Activated naive CD4-positive, alpha-beta T cell treated with anti-CD3 and anti-CD28 coated beads, Interleukin-2, amount 10 ng/mL, durations not matched to agents 7 days and 5 days (primary cell): Measurements from ENCODE around the gene FBLN2.

Experiments
- CTCF ChIA-PET: fragments of 350-600 bp; sonication (Branson Sonifier 250); formaldehyde crosslinking; loops from one replicate; lab custom pipeline; 2021; ENCODE audit warnings: antibody characterized with exemption; lab: Charles Lee
- DNase-seq: peaks from one replicate; pipeline ENCODE4 v3.0.0-alpha.2; 2020
- H3K27ac Mint-ChIP-seq: one replicate; pipeline ENCODE4 v1.8.0; 2021; ENCODE audit warnings: mild to moderate bottlenecking, moderate library complexity, mixed read lengths
- H3K27me3 Mint-ChIP-seq: one replicate; pipeline ENCODE4 v1.8.0; 2021; ENCODE audit warnings: mild to moderate bottlenecking, mixed read lengths
- H3K36me3 Mint-ChIP-seq: one replicate; pipeline ENCODE4 v1.8.0; 2021; ENCODE audit warnings: mixed read lengths
- H3K4me1 Mint-ChIP-seq: one replicate; pipeline ENCODE4 v1.8.0; 2021; ENCODE audit warnings: mixed read lengths
- H3K4me3 Mint-ChIP-seq: one replicate; pipeline ENCODE4 v1.8.0; 2021; ENCODE audit warnings: mild to moderate bottlenecking, moderate library complexity, mixed read lengths
- H3K9me3 Mint-ChIP-seq: one replicate; pipeline ENCODE4 v1.8.0; 2021; ENCODE audit warnings: mixed read lengths

FBLN2 gene

DNA sequence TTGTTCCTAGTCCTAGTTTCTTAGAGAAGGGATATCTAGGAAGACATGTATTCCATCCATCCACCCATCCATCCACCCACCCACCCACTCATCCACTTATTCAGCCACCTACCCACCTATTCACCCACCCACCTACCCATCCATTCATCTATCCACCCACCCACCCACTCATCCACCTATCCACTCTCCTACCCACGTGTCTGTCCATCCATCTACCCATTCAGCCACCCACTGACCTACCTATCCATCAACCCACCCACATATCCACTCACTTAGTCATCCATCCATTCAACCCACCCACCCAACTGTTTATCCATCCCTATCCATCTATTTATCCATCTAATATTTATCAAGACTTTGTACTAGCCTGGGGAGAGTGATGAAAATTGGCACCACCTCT, 120.5 kb downstream of the FBLN2 start:
- no peak for DNase-seq
- no peaks in the 10 kb centered on the region for H3K36me3 Mint-ChIP-seq
- CTCF ChIA-PET: interaction anchor here (0.8 to 1.5 kb wide), 3 partner anchors 12 to 216 kb away, joined by 3 to 7 read pairs (median 4); partner anchors contain the start of gene WNT7A
- peaks cover 16% of the 10 kb centered on the region for H3K27me3 Mint-ChIP-seq
- H3K27ac Mint-ChIP-seq: no peak overlapping the region
- H3K9me3 Mint-ChIP-seq: no peaks in the 10 kb centered on the region
- H3K4me1 Mint-ChIP-seq: no peaks in the 10 kb centered on the region
- no peak overlapping the region for H3K4me3 Mint-ChIP-seq

- CTCF ChIA-PET: interaction anchor here (0.8 to 1.5 kb wide), 4 partner anchors 13 to 215 kb away, joined by 3 to 7 read pairs (median 4); partner anchors contain the start of gene WNT7A
- no peaks in the 10 kb centered on the region for H3K36me3 Mint-ChIP-seq
Measured at GRCh38 chr3:13670292-13670691, 121.4 kb downstream of the FBLN2 start.

DNA sequence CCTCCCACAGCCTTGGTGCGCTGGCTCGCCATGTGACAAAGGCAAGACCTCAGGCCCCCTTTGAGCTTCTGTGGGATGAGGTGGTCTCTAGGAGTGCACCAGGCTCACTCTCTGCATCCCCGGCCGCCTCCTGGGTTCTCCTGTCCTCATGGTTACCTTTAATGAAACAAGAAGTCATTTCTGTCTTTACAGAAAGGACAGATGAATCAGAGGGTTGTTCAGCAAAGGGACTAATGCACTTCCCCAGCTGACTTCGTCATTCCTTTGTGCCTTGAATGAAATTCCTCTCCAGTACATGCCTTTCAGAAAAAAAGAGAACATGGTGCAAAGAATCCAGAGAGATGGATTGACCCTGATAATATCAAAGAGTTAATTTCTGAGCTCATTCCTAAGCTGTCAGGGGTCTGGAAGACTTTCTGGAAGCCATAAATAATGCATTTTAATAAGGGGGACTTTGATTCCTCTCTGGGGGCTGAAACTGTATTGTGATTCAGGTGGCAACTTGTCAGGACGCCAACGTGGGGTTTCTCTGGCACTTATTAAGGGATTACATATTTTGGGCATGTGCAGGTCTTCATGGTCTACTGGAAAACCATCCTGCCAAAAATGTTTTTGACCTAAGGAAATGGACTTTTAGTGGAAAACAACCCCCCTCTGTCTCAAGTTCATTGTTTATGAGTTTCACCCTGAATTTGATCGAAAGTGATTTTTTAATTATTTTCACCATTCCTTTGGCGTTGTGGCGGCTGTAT, 122.7 kb downstream of the FBLN2 start:
- Mint-ChIP-seq H3K9me3 (no peaks in the 10 kb centered on the region), H3K27ac (no peak overlapping the region), H3K4me3 (no peak overlapping the region), H3K36me3 (no peaks in the 10 kb centered on the region), H3K27me3 (peaks cover 20% of the 10 kb centered on the region), H3K4me1 (no peaks in the 10 kb centered on the region)
- CTCF ChIA-PET: interaction anchor here (3.1 kb wide), 1 partner anchor 15 kb away, joined by 13 read pairs; no protein-coding TSS in a partner anchor
- no peak for DNase-seq

More at GRCh38 chr3:13670292-13670691, 121.4 kb downstream of the FBLN2 start:
- no peak for DNase-seq
- Mint-ChIP-seq H3K27me3 (peaks cover 23% of the 10 kb centered on the region), H3K27ac (no peak overlapping the region), H3K9me3 (no peaks in the 10 kb centered on the region), H3K4me3 (no peak overlapping the region), H3K4me1 (no peaks in the 10 kb centered on the region)

DNA sequence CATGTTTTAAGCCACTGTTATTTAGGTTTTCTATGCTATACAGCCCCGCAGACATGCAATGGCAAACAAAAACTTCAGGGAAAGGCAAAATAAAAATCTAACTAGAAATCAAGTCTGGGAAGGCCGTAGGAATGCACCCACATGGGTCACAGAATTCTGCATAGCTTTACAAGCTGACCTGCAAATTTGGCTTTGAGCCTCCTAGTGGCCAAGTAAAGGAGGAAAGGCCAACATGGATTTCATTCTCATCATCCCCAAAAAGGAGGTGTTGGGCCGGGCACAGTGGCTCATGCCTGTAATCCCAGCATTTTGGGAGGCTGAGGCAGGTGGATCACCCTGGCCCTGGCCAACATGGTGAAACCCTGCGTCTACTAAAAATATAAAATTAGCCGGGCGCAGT, 124.3 kb downstream of the FBLN2 start:
- Mint-ChIP-seq H3K4me1 (no peaks in the 10 kb centered on the region), H3K36me3 (no peaks in the 10 kb centered on the region), H3K4me3 (no peak overlapping the region), H3K27ac (no peak overlapping the region), H3K9me3 (no peaks in the 10 kb centered on the region), H3K27me3 (peaks cover 18% of the 10 kb centered on the region)
- CTCF ChIA-PET: interaction anchor here (0.7 to 3.1 kb wide), 5 partner anchors 16 to 212 kb away, joined by 3 to 13 read pairs (median 3); no protein-coding TSS in a partner anchor
- no peak for DNase-seq

DNA sequence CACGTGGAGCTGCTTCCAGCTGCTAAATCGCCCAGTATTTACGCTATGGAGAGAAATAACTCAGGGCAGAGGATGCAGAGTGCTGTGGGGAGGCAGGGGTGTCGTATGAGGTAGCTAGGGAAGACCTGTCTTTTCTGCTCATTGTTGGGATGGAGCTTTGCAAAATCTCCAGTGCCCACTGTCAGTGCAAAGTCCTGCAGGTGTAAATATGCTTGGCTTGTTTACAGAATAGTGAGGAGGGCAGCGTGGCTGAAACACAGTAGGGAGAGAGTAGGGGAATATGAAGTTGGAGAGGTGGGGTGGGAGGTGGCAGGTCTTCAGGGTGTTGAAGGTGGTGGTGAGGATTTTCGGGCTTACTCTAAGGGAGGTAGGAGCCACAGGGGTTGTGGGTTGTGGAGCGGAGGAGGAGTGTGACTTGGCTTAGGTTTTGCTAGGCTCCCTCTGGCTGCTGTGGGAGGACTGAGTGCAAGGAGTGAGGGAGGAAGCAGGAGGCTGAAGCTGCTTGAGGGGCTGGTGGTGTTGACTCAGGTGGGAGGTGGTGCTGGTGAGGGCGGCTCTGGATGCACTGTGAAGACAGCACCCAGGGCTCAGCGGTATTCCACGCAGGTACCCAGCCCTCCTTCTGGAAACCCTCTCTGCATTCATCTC, 125.7 kb downstream of the FBLN2 start:
- CTCF ChIA-PET: interaction anchor here (3.1 kb wide), 1 partner anchor 18 kb away, joined by 13 read pairs; no protein-coding TSS in a partner anchor
- no peak overlapping the region for H3K4me3 Mint-ChIP-seq
- DNase-seq: no peak
- H3K4me1 Mint-ChIP-seq: no peaks in the 10 kb centered on the region
- H3K27me3 Mint-ChIP-seq: peaks cover 14% of the 10 kb centered on the region
- no peaks in the 10 kb centered on the region for H3K9me3 Mint-ChIP-seq
- H3K36me3 Mint-ChIP-seq: no peaks in the 10 kb centered on the region
- H3K27ac Mint-ChIP-seq: no peak overlapping the region

DNA sequence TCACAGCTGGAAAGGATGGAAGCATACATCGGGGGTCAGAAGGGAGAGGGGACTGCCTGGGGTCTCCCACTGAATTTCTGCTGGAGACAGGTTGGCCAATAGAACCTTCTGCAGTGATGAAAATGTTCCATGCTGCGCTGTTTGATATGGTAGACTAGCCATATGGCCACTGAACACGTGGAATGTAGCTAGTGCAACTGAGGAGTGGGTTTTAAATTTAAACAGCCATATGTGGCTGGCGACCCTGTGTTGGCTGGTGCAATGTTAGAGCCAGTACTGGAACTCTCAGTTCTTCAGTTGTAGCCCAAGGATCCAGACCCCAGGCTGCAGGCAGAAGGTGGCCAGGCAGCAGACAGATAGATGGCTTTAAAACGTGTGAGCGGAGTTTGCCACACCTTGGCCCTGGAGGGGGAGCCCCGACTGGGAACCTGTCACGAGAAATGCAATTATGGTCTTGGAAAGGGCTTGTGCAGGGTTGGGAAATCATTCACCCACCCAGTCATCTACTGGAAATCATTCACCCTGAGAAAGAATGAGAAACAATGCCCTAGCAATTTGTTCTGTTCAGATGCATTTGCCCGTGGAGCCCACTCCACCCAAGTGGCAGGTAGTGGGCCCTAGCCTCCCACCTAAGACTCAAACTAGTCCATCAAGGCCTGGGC, 127.6 kb downstream of the FBLN2 start:
- no peak overlapping the region for H3K4me3 Mint-ChIP-seq
- DNase-seq: no peak
- H3K9me3 Mint-ChIP-seq: no peaks in the 10 kb centered on the region
- H3K4me1 Mint-ChIP-seq: no peaks in the 10 kb centered on the region
- H3K27ac Mint-ChIP-seq: no peak overlapping the region
- no peaks in the 10 kb centered on the region for H3K36me3 Mint-ChIP-seq
- CTCF ChIA-PET: no interaction called here
- peaks cover 15% of the 10 kb centered on the region for H3K27me3 Mint-ChIP-seq

- Mint-ChIP-seq H3K4me1 (no peaks in the 10 kb centered on the region), H3K27ac (no peak overlapping the region), H3K9me3 (no peaks in the 10 kb centered on the region), H3K27me3 (peaks cover 15% of the 10 kb centered on the region), H3K36me3 (no peaks in the 10 kb centered on the region), H3K4me3 (no peak overlapping the region)
- DNase-seq: no peak
- CTCF ChIA-PET: no interaction called here
Measured at GRCh38 chr3:13677272-13677671, 128.3 kb downstream of the FBLN2 start.

- no peaks in the 10 kb centered on the region for H3K36me3 Mint-ChIP-seq
- peaks cover 11% of the 10 kb centered on the region for H3K27me3 Mint-ChIP-seq
- DNase-seq: no peak
- H3K4me1 Mint-ChIP-seq: no peaks in the 10 kb centered on the region
- no peak overlapping the region for H3K4me3 Mint-ChIP-seq
- CTCF ChIA-PET: no interaction called here
- no peak overlapping the region for H3K27ac Mint-ChIP-seq
- H3K9me3 Mint-ChIP-seq: no peaks in the 10 kb centered on the region
Measured at GRCh38 chr3:13681931-13682330, 133.0 kb downstream of the FBLN2 start.

DNA sequence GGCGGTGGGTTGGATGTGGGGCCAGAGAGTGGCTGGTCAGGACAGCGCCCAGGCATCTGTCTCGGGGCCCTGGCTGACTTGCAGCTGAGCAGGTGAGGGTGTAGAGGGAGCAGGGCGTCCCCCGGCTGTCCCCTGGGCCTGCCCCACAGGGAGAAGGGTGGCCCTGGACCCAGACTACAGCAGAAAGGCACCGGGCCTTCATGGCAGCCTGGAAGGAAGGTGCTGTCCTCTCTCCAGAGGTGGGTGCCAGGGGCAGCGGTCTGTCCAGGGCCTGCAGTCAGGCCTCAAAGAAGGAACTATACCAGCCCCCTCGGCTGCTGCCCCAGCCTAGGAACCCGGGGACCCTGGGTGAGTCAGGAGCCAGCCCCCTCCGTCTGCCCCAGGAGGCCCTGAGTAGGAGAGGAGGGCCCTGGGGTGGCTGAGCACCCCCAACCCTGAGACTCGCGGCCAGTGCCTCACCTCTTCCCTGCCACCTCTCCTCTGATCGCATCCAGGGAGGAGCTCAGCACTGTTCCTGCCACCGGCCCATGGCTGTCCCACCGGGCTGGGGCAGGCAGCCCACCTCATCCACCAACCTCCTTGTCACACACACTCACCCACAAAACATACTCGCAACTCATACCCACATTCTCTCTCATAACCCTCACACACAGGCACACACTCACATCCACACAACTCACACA, 133.5 kb downstream of the FBLN2 start:
- DNase-seq: no peak
- no peaks in the 10 kb centered on the region for H3K4me1 Mint-ChIP-seq

GRCh38 chr3:13683288-13683687, 134.4 kb downstream of the FBLN2 start:
- DNase-seq: no peak

More for the DNA sequence above, 133.5 kb downstream of the FBLN2 start:
- Mint-ChIP-seq H3K27me3 (peaks cover 11% of the 10 kb centered on the region), H3K9me3 (no peaks in the 10 kb centered on the region), H3K4me3 (no peak overlapping the region), H3K36me3 (no peaks in the 10 kb centered on the region), H3K27ac (no peak overlapping the region)
- CTCF ChIA-PET: no interaction called here

GRCh38 chr3:13683772-13684171, 134.8 kb downstream of the FBLN2 start:
- no peaks in the 10 kb centered on the region for H3K4me1 Mint-ChIP-seq
- CTCF ChIA-PET: no interaction called here
- H3K27me3 Mint-ChIP-seq: peaks cover 16% of the 10 kb centered on the region
- DNase-seq: no peak
- H3K9me3 Mint-ChIP-seq: no peaks in the 10 kb centered on the region
- no peak overlapping the region for H3K27ac Mint-ChIP-seq
- H3K4me3 Mint-ChIP-seq: no peak overlapping the region
- no peaks in the 10 kb centered on the region for H3K36me3 Mint-ChIP-seq

More at GRCh38 chr3:13683288-13683687, 134.4 kb downstream of the FBLN2 start:
- Mint-ChIP-seq H3K4me3 (no peak overlapping the region), H3K4me1 (no peaks in the 10 kb centered on the region), H3K36me3 (no peaks in the 10 kb centered on the region), H3K9me3 (no peaks in the 10 kb centered on the region), H3K27ac (no peak overlapping the region), H3K27me3 (peaks cover 16% of the 10 kb centered on the region)
- CTCF ChIA-PET: no interaction called here

- H3K4me1 Mint-ChIP-seq: no peaks in the 10 kb centered on the region
- H3K9me3 Mint-ChIP-seq: no peaks in the 10 kb centered on the region
- CTCF ChIA-PET: no interaction called here
- H3K27me3 Mint-ChIP-seq: peaks cover 16% of the 10 kb centered on the region
- no peak overlapping the region for H3K27ac Mint-ChIP-seq
- no peak overlapping the region for H3K4me3 Mint-ChIP-seq
- H3K36me3 Mint-ChIP-seq: no peaks in the 10 kb centered on the region
- DNase-seq: no peak
Measured at GRCh38 chr3:13684350-13684749, 135.4 kb downstream of the FBLN2 start.

DNA sequence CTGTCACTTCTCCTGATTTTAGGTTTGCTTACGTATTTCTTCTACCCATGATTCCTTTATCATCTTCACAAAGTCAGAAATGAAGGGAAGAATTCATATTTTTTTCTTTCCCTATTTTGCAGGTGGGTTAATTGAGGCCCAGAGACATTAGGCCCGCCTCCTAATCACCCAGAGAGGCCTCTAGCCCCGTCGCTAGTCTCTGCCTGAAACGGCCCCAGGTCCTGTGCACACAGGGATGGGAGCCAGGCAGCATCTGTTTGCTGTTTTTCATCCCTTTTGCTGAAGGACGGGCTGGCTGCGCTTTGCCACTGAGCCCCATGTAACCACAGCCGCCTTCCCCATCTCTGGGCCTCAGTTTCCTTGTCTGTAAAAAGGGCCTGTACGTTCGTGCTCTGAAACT, 135.9 kb downstream of the FBLN2 start:
- peaks cover 11% of the 10 kb centered on the region for H3K27me3 Mint-ChIP-seq
- no peak for DNase-seq
- H3K4me1 Mint-ChIP-seq: no peaks in the 10 kb centered on the region
- H3K9me3 Mint-ChIP-seq: no peaks in the 10 kb centered on the region
- no peak overlapping the region for H3K27ac Mint-ChIP-seq
- no peaks in the 10 kb centered on the region for H3K36me3 Mint-ChIP-seq
- CTCF ChIA-PET: no interaction called here
- no peak overlapping the region for H3K4me3 Mint-ChIP-seq

DNA sequence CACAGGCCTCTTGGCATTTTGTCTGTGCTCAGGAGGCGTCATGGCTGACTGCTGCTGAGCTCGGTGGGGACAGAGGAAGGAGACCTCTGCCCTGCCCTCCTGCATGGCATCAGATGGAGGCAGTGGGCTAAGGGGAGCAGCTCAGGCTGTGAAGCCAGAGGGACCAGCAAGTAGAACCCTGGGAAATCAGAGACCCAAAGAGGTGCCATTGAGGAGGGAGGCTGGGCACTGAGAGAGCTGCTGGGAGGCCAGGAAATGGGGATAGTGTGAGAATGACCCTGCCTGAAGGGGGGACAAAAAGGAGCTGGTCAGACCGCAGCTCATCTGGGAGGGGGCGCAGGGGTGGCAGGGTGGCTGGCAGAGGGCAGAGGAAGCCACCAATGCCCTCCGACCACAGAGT, 136.8 kb downstream of the FBLN2 start:
- H3K4me3 Mint-ChIP-seq: no peak overlapping the region
- no peak for DNase-seq
- no peak overlapping the region for H3K27ac Mint-ChIP-seq
- no peaks in the 10 kb centered on the region for H3K4me1 Mint-ChIP-seq
- no peaks in the 10 kb centered on the region for H3K36me3 Mint-ChIP-seq
- H3K9me3 Mint-ChIP-seq: no peaks in the 10 kb centered on the region
- CTCF ChIA-PET: interaction anchor here (0.6 kb wide), 1 partner anchor 53 kb away, joined by 3 read pairs; no protein-coding TSS in a partner anchor
- H3K27me3 Mint-ChIP-seq: peaks cover 11% of the 10 kb centered on the region
